Activated CD8-positive, alpha-beta T cell treated with anti-CD3 and anti-CD28 coated beads for 36 hours (primary cell): Measurements from ENCODE around the gene CC2D1A. TPM values are rescaled to one million over a fixed set of nuclear protein-coding genes. Genes with fewer than 3 reads are reported as not detected.

Experiments used
- ATAC-seq: fragments of 200-7000 bp; cut with Tn5 transposase; one replicate; pipeline ENCODE4 v1.10.0; 2021; ENCODE audit warnings: mild to moderate bottlenecking, moderate library complexity
- CTCF ChIA-PET: fragments of 350-600 bp; sonication (Branson Sonifier 250); formaldehyde crosslinking; loops from one replicate; lab custom pipeline; 2021; ENCODE audit warnings: antibody characterized with exemption; lab: Charles Lee
- POLR2A ChIA-PET: fragments of 350-600 bp; sonication (Branson Sonifier 250); formaldehyde crosslinking; loops from one replicate; lab custom pipeline; 2021; ENCODE audit warnings: antibody characterized with exemption; lab: Charles Lee
- DNase-seq: peaks from one replicate; pipeline ENCODE4 v3.0.0-alpha.2; 2020
- H3K27ac Mint-ChIP-seq: one replicate; pipeline ENCODE4 v1.8.0; 2021; ENCODE audit warnings: mild to moderate bottlenecking, mixed read lengths
- H3K27me3 Mint-ChIP-seq: one replicate; pipeline ENCODE4 v1.8.0; 2021; ENCODE audit warnings: mixed read lengths
- H3K36me3 Mint-ChIP-seq: one replicate; pipeline ENCODE4 v1.8.0; 2021; ENCODE audit warnings: low read depth, mixed read lengths
- H3K4me1 Mint-ChIP-seq: one replicate; pipeline ENCODE4 v1.8.0; 2021; ENCODE audit warnings: low read depth, mixed read lengths
- H3K4me3 Mint-ChIP-seq: one replicate; pipeline ENCODE4 v1.8.0; 2021; ENCODE audit warnings: mild to moderate bottlenecking, moderate library complexity, mixed read lengths
- H3K9me3 Mint-ChIP-seq: one replicate; pipeline ENCODE4 v1.8.0; 2021; ENCODE audit warnings: mixed read lengths
- intact Hi-C: fragments of 100-400 bp; cut with micrococcal nuclease; formaldehyde crosslinking; loops from one replicate; pipeline ENCODE4 v1.10.0; 2022
- total RNA-seq, 2 experiments: library from RNA; stranded (reverse); gene quantifications; one replicate each; pipeline ENCODE4 v1.2.3, GENCODE V29; 2021
- TF ChIP-seq, protein P1 (sequence below): fragments of 200-600 bp; IDR thresholded peaks from one replicate; pipeline ENCODE4 v1.8.0; 2022; ENCODE audit warnings: antibody characterized with exemption, mild to moderate bottlenecking

Gene CC2D1A
- total RNA-seq, 2 experiments from 2014 or later: 22.4 to 23.8 TPM

DNA sequence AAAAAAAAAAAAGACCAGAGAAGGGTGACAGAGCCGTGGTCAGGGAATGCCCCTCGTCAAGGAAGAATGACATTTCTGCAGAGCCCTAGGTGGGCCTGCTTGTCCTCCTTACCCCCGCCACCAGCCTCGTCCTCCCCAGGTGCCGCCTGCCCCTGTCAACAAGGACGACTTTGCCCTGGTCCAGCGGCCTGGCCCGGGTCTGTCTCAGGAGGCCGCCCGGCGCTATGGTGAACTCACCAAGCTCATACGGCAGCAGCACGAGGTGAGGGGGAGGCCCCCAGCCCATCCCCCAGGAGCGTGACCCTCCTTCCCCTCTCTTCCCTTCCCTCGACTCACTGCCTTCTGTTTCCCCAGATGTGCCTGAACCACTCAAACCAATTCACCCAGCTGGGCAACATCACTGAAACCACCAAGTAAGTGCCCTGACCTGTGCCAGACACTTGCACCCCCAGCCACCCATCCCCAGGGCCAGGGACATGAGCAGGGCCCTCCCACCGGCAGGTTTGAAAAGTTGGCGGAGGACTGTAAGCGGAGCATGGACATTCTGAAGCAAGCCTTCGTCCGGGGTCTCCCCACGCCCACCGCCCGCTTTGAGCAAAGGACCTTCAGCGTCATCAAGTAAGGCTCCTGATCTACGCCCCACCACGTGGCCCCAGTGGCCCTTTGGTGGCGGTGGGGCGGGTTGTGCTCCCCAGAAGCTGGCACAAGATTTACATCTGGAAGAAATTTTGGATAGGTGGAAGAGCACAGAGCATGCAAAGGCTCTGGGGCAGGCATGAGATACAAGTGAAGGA, 17.4 kb downstream of the CC2D1A start:
- intact Hi-C loops: no loop called here
- CTCF ChIA-PET: no interaction called here
- peaks cover 37% of the 10 kb centered on the region for H3K36me3 Mint-ChIP-seq
- DNase-seq (no peak), ATAC-seq (no peak)
- peaks cover 5% of the 10 kb centered on the region for H3K9me3 Mint-ChIP-seq
- peaks cover 2% of the 10 kb centered on the region for H3K4me1 Mint-ChIP-seq
- H3K4me3 Mint-ChIP-seq: no peak overlapping the region
- POLR2A ChIA-PET: no interaction called here
- H3K27ac Mint-ChIP-seq: no peak overlapping the region
- H3K27me3 Mint-ChIP-seq: no peaks in the 10 kb centered on the region
- TF ChIP-seq, protein P1, sequence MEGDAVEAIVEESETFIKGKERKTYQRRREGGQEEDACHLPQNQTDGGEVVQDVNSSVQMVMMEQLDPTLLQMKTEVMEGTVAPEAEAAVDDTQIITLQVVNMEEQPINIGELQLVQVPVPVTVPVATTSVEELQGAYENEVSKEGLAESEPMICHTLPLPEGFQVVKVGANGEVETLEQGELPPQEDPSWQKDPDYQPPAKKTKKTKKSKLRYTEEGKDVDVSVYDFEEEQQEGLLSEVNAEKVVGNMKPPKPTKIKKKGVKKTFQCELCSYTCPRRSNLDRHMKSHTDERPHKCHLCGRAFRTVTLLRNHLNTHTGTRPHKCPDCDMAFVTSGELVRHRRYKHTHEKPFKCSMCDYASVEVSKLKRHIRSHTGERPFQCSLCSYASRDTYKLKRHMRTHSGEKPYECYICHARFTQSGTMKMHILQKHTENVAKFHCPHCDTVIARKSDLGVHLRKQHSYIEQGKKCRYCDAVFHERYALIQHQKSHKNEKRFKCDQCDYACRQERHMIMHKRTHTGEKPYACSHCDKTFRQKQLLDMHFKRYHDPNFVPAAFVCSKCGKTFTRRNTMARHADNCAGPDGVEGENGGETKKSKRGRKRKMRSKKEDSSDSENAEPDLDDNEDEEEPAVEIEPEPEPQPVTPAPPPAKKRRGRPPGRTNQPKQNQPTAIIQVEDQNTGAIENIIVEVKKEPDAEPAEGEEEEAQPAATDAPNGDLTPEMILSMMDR: no peak

DNA sequence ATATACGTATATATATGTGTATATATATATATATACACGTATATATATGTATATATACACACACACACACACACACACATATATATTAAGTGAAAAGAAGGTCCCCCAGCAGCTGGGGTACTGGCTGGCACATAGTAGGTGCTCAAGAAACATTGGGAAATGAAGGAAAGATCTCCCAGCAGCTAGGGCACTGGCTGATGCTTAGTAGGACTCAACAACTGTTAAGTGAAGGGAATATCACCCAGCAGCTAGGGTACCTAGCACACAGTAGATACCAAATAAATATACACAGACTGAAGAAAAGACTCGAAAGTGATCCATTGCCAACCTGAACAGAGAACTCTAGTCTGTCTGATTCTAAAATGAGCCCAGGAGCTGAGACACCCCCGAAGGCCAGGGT, 20.0 kb downstream of the CC2D1A start:
- POLR2A ChIA-PET: no interaction called here
- no peak for ATAC-seq
- H3K27ac Mint-ChIP-seq: no peak overlapping the region

DNA sequence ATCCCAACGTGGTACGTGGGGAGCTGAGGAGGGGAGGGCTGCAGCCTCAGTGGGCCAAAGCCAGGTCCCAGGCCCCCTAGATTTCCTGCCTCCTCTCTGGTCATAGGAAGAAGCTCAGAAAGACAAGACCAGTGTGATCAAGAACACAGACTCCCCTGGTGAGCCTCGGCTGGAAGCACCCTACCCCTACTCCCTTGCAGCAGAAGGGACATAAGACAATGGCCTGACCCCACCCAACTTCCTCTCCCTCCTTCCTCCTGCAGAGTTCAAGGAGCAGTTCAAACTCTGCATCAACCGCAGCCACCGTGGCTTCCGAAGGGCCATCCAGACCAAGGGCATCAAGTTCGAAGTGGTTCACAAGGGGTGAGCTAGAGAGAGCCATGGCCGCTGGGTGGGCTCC, 20.7 kb downstream of the CC2D1A start:
- Mint-ChIP-seq H3K4me1 (no peaks in the 10 kb centered on the region), H3K27me3 (no peaks in the 10 kb centered on the region), H3K36me3 (peaks cover 22% of the 10 kb centered on the region), H3K27ac (no peak overlapping the region), H3K9me3 (no peaks in the 10 kb centered on the region), H3K4me3 (no peak overlapping the region)
- POLR2A ChIA-PET: no interaction called here
- ATAC-seq: no peak
- DNase-seq: no peak
- TF ChIP-seq, protein P1: no peak
- CTCF ChIA-PET: interaction anchor here (0.6 to 1.5 kb wide), 2 partner anchors 24 to 344 kb away, joined by 3 read pairs; no protein-coding TSS in a partner anchor
- intact Hi-C loops: no loop called here

More for the DNA sequence above, 20.0 kb downstream of the CC2D1A start:
- DNase-seq: no peak
- CTCF ChIA-PET: interaction anchor here (0.6 to 1.5 kb wide), 3 partner anchors 23 to 344 kb away, joined by 3 read pairs; no protein-coding TSS in a partner anchor
- H3K4me1 Mint-ChIP-seq: peaks cover under 1% of the 10 kb centered on the region
- TF ChIP-seq, protein P1: no peak
- intact Hi-C loops: no loop called here
- H3K27me3 Mint-ChIP-seq: no peaks in the 10 kb centered on the region
- H3K36me3 Mint-ChIP-seq: peaks cover 29% of the 10 kb centered on the region
- no peak overlapping the region for H3K4me3 Mint-ChIP-seq
- peaks cover 2% of the 10 kb centered on the region for H3K9me3 Mint-ChIP-seq

DNA sequence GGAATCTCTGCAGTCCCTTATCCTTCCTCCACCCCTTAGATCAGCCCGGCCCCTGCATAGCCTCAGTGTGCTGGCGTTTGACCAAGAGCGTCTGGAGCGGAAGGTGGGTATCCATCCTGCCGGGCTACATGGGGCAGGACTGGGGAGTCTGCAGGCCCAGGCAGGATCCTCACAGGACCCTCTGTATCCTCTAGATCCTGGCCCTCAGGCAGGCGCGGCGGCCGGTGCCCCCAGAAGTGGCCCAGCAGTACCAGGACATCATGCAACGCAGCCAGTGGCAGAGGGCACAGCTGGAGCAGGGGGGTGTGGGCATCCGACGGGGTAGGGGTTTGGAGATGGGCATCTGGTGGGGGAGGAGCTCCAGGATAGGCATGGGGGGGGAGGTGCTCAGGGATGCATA, 23.3 kb downstream of the CC2D1A start:
- H3K4me3 Mint-ChIP-seq: no peak overlapping the region

DNA sequence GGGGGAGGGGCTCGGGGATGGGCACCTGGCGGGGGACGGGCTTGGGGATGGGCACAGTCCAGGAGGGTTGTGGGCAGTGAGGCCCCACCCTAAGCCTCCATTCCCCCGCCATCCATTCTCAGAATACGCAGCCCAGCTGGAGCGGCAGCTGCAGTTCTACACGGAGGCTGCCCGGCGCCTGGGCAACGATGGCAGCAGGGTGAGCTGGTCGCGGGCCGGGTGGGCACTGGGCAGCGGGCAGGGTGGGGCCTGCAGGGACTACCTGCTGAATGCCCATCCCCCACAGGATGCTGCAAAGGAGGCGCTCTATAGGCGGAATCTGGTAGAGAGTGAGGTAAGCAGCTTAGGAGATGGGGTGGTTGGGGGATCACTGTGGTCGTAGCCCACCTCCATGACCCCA, 24.0 kb downstream of the CC2D1A start:
- Mint-ChIP-seq H3K9me3 (no peaks in the 10 kb centered on the region), H3K27me3 (no peaks in the 10 kb centered on the region), H3K27ac (no peak overlapping the region), H3K4me3 (no peak overlapping the region), H3K4me1 (no peaks in the 10 kb centered on the region), H3K36me3 (peaks cover 3% of the 10 kb centered on the region)
- intact Hi-C loops: no loop called here
- DNase-seq (no peak), ATAC-seq (no peak)
- POLR2A ChIA-PET: no interaction called here
- TF ChIP-seq, protein P1: no peak
- CTCF ChIA-PET: no interaction called here

More for the DNA sequence above, 23.3 kb downstream of the CC2D1A start:
- H3K4me1 Mint-ChIP-seq: no peaks in the 10 kb centered on the region
- POLR2A ChIA-PET: no interaction called here
- no peak for DNase-seq
- H3K9me3 Mint-ChIP-seq: no peaks in the 10 kb centered on the region
- intact Hi-C loops: no loop called here
- peaks cover 6% of the 10 kb centered on the region for H3K36me3 Mint-ChIP-seq
- TF ChIP-seq, protein P1: no peak
- no peak overlapping the region for H3K27ac Mint-ChIP-seq
- CTCF ChIA-PET: no interaction called here
- H3K27me3 Mint-ChIP-seq: no peaks in the 10 kb centered on the region
- no peak for ATAC-seq
